Cardiac muscle cell (in vitro differentiated cells and primary cell): Measurements from ENCODE around the gene MAD2L1BP. TPM values are rescaled to one million over a fixed set of nuclear protein-coding genes. Genes with fewer than 3 reads are reported as not detected.

ENCODE experiments used
- DNase-seq, 2 donors: peaks; one replicate each; pipeline versions ENCODE4 v3.0.0 to v3.0.0-alpha.2; 2010 to 2017; ENCODE audit warnings: low read depth in 1 of 2, low spot score in 1 of 2
- H3K27ac ChIP-seq: fragments of 200-600 bp; sonication (generic); 2 replicates; pipeline ENCODE4 v1.5.1; 2016
- H3K27me3 ChIP-seq: fragments of 200-600 bp; sonication (generic); 2 replicates; pipeline ENCODE4 v1.6.0; 2016; ENCODE audit warnings: control low read depth
- H3K36me3 ChIP-seq: fragments of 200-600 bp; sonication (generic); 2 replicates; pipeline ENCODE4 v1.5.1; 2016; ENCODE audit warnings: control low read depth
- H3K4me1 ChIP-seq: fragments of 200-600 bp; sonication (generic); 2 replicates; pipeline ENCODE4 v1.8.1; 2017; ENCODE audit warnings: low read depth, mild to moderate bottlenecking, mixed run types
- H3K4me3 ChIP-seq: fragments of 200-600 bp; sonication (generic); 2 replicates; pipeline ENCODE4 v1.5.1; 2016; ENCODE audit warnings: mild to moderate bottlenecking
- H3K9me3 ChIP-seq: fragments of 200-600 bp; sonication (generic); 2 replicates; pipeline ENCODE4 v1.5.1; 2017; ENCODE audit warnings: low read depth, mild to moderate bottlenecking, control low read depth
- CTCF ChIP-seq: IDR thresholded peaks from 2 replicates; pipeline ENCODE4 v1.5.1; 2012; ENCODE audit warnings: low read depth, mild to moderate bottlenecking, low read length
- polyA plus RNA-seq: library from polyadenylated mRNA; unstranded; fragments of >200 nt; fragmentation: Nextera tagmentation; extraction: Ambion mirVana; gene quantifications from 2 replicates; pipeline ENCODE4 v1.2.1, GENCODE V29; 2016
- total RNA-seq: library from RNA; depleted of rRNA; stranded (reverse); fragments of >200 nt; gene quantifications from 2 replicates; pipeline ENCODE4 v1.2.3, GENCODE V29; 2016

Gene MAD2L1BP
- total and polyA plus RNA-seq, 2 experiments from 2014 or later = 34.0 to 53.7 TPM

- Histone ChIP-seq H3K4me3 (no peak overlapping the region), H3K27ac (no peak overlapping the region), H3K4me1 (no peaks in the 10 kb centered on the region), H3K27me3 (no peaks in the 10 kb centered on the region), H3K36me3 (peaks cover 29% of the 10 kb centered on the region), H3K9me3 (no peaks in the 10 kb centered on the region)
- no peak for DNase-seq
- no peak for TF ChIP-seq CTCF
Measured at GRCh38 chr6:43679057-43679456, 43.4 kb downstream of the MAD2L1BP start.

- Histone ChIP-seq H3K9me3 (no peaks in the 10 kb centered on the region), H3K36me3 (peaks cover 16% of the 10 kb centered on the region)
- TF ChIP-seq CTCF = no peak
Measured at GRCh38 chr6:43680308-43681200, 44.9 kb downstream of the MAD2L1BP start.

GRCh38 chr6:43681303-43681702 lies 45.7 kb downstream of the MAD2L1BP start:
- Histone ChIP-seq H3K27me3 (no peaks in the 10 kb centered on the region), H3K4me3 (no peak overlapping the region), H3K9me3 (no peaks in the 10 kb centered on the region), H3K27ac (no peak overlapping the region), H3K4me1 (peaks cover 3% of the 10 kb centered on the region), H3K36me3 (peaks cover 16% of the 10 kb centered on the region)
- no peak for TF ChIP-seq CTCF
- DNase-seq = no peak

More at GRCh38 chr6:43680308-43681200, 44.9 kb downstream of the MAD2L1BP start:
- Histone ChIP-seq H3K4me1 (no peaks in the 10 kb centered on the region), H3K27ac (no peak overlapping the region), H3K4me3 (no peak overlapping the region), H3K27me3 (no peaks in the 10 kb centered on the region)
- no peak for DNase-seq

GRCh38 chr6:43682724-43683429 lies 47.2 kb downstream of the MAD2L1BP start:
- no peak for TF ChIP-seq CTCF
- H3K36me3 ChIP-seq = peaks cover 4% of the 10 kb centered on the region

GRCh38 chr6:43683708-43684455 lies 48.2 kb downstream of the MAD2L1BP start:
- Histone ChIP-seq H3K9me3 (no peaks in the 10 kb centered on the region), H3K36me3 (no peaks in the 10 kb centered on the region), H3K4me1 (peaks cover 9% of the 10 kb centered on the region), H3K4me3 (no peak overlapping the region), H3K27ac (no peak overlapping the region), H3K27me3 (no peaks in the 10 kb centered on the region)
- DNase-seq = no peak
- TF ChIP-seq CTCF = no peak

More at GRCh38 chr6:43682724-43683429, 47.2 kb downstream of the MAD2L1BP start:
- Histone ChIP-seq H3K4me1 (peaks cover 9% of the 10 kb centered on the region), H3K4me3 (no peak overlapping the region), H3K27me3 (no peaks in the 10 kb centered on the region), H3K9me3 (no peaks in the 10 kb centered on the region), H3K27ac (no peak overlapping the region)
- DNase-seq = no peak
